Endothelial cell of umbilical vein (primary cell): ENCODE results near the gene TNS1. TPM values are rescaled to one million over a fixed set of nuclear protein-coding genes. Genes with fewer than 3 reads are reported as not detected.

ENCODE experiments used
- BruUV-seq: library from RNA; stranded (reverse); fragments of 400-500 nt; replicated peaks from 2 replicates; lab custom pipeline; 2021; lab: Mats Ljungman, UMichigan
- CTCF ChIA-PET: fragments of 300-600, 350-600 bp; sonication (Branson Sonifier 250); formaldehyde crosslinking; loops from one replicate; lab custom pipeline; 2021; ENCODE audit warnings: antibody characterized with exemption, inconsistent platforms; lab: Charles Lee
- POLR2A ChIA-PET: fragments of 300-600, 350-600 bp; sonication (Branson Sonifier 250); formaldehyde crosslinking; loops from one replicate; lab custom pipeline; 2021; ENCODE audit warnings: antibody characterized with exemption, inconsistent platforms; lab: Charles Lee
- DNase-seq: peaks from one replicate; pipeline ENCODE4 v3.0.0-alpha.2; 2011; ENCODE audit warnings: low read depth, low spot score
- FAIRE-seq: peaks from 2 replicates; lab custom pipeline; 2011; peaks lifted over from hg19 to GRCh38; lab: Jason Lieb, UNC
- H2AFZ ChIP-seq: 2 replicates; pipeline ENCODE4 v1.6.0; 2012; ENCODE audit warnings: low read depth, low read length, control low read depth, inconsistent platforms
- H3K27ac ChIP-seq: 2 replicates; pipeline ENCODE4 v1.5.1; 2011; ENCODE audit warnings: low read depth, mild to moderate bottlenecking, control low read depth, low read length, moderate library complexity; ENCODE audit not compliant: insufficient read depth
- H3K27me3 ChIP-seq, 2 experiments: 2 replicates each; pipeline versions ENCODE4 v1.6.0 to v1.6.1; 2011; ENCODE audit warnings: low read length in 2 of 2, mixed read lengths in 1 of 2; ENCODE audit not compliant: control insufficient read depth in 2 of 2, insufficient read depth in 2 of 2
- H3K36me3 ChIP-seq, 2 experiments: 2 replicates in 1 of 2; 3 replicates in 1 of 2; pipeline ENCODE4 v1.5.1; 2011; ENCODE audit warnings: low read length in 2 of 2, mild to moderate bottlenecking in 1 of 2, moderate library complexity in 1 of 2; ENCODE audit not compliant: control insufficient read depth in 2 of 2, insufficient read depth in 2 of 2; ENCODE audit errors: extremely low read depth in 1 of 2
- H3K4me1 ChIP-seq: 3 replicates; pipeline ENCODE4 v1.5.1; 2011; ENCODE audit warnings: mild to moderate bottlenecking, low read length; ENCODE audit not compliant: control insufficient read depth, insufficient read depth; ENCODE audit errors: extremely low read depth
- H3K4me2 ChIP-seq: 2 replicates; pipeline ENCODE4 v1.6.1; 2011; ENCODE audit warnings: low read length, control low read depth, mixed read lengths; ENCODE audit not compliant: insufficient read depth
- H3K4me3 ChIP-seq, 3 experiments: fragments of 200-600 bp in 1 of 3; sonication (generic), shearing (Covaris generic) in 1 of 3; replicated peaks in 1 of 3; 2 replicates each; pipeline ENCODE4 v1.5.1; 2011 to 2016; ENCODE audit warnings: control low read depth in 3 of 3, low read length in 3 of 3, mild to moderate bottlenecking in 2 of 3, inconsistent platforms in 1 of 3, low read depth in 1 of 3, moderate library complexity in 1 of 3; ENCODE audit not compliant: insufficient read depth in 1 of 3
- H3K79me2 ChIP-seq: 2 replicates; pipeline ENCODE4 v1.6.0; 2012; ENCODE audit warnings: low read length, inconsistent platforms; ENCODE audit not compliant: control insufficient read depth, insufficient read depth
- H3K9ac ChIP-seq: replicated peaks from 2 replicates; pipeline ENCODE3; 2011; ENCODE audit warnings: low read length, control low read depth; ENCODE audit not compliant: insufficient read depth; ENCODE audit errors: extremely low read depth
- H3K9me1 ChIP-seq: replicated peaks from 3 replicates; pipeline ENCODE4 v1.6.0; 2011; ENCODE audit warnings: mild to moderate bottlenecking, low read length; ENCODE audit not compliant: control insufficient read depth, insufficient read depth; ENCODE audit errors: extremely low read depth
- H3K9me3 ChIP-seq: replicated peaks from 2 replicates; pipeline ENCODE4 v1.5.1; 2012; ENCODE audit warnings: low read length, inconsistent platforms; ENCODE audit not compliant: control insufficient read depth, insufficient read depth
- H4K20me1 ChIP-seq: replicated peaks from 2 replicates; pipeline ENCODE3; 2011; ENCODE audit warnings: mild to moderate bottlenecking, low read length; ENCODE audit not compliant: control insufficient read depth, insufficient read depth; ENCODE audit errors: extremely low read depth
- EZH2 ChIP-seq: IDR thresholded peaks from 2 replicates; pipeline ENCODE4 v1.6.1; 2012; ENCODE audit warnings: borderline replicate concordance, low read depth, mild to moderate bottlenecking, moderate library complexity, low read length, inconsistent platforms; ENCODE audit not compliant: severe bottlenecking
- FOS ChIP-seq: IDR thresholded peaks from 2 replicates; pipeline ENCODE4 v1.6.1; 2011; ENCODE audit warnings: mild to moderate bottlenecking, low read length, moderate library complexity, borderline replicate concordance; ENCODE audit not compliant: insufficient read depth
- GATA2 ChIP-seq: IDR thresholded peaks from 2 replicates; pipeline ENCODE4 v1.7.0; 2011; ENCODE audit warnings: low read depth, mild to moderate bottlenecking, moderate library complexity, mixed read lengths, low read length; ENCODE audit not compliant: insufficient read length, insufficient read depth
- JUN ChIP-seq: IDR thresholded peaks from 2 replicates; pipeline ENCODE4 v1.6.1; 2011; ENCODE audit warnings: borderline replicate concordance, low read depth; ENCODE audit not compliant: insufficient read length, insufficient read depth
- MAX ChIP-seq: IDR thresholded peaks from 2 replicates; pipeline ENCODE4 v1.6.1; 2011; ENCODE audit not compliant: insufficient read depth, insufficient read length
- MYC ChIP-seq: IDR thresholded peaks from one replicate; pipeline ENCODE4 v1.6.1; 2011; ENCODE audit warnings: mild to moderate bottlenecking, low read depth, low read length
- POLR2A ChIP-seq: IDR thresholded peaks from 2 replicates; pipeline ENCODE4 v1.6.1; 2012; ENCODE audit warnings: low read depth, mild to moderate bottlenecking, control low read depth, low read length
- POLR2AphosphoS5 ChIP-seq: IDR thresholded peaks from 2 replicates; pipeline ENCODE4 v1.6.1; 2012; ENCODE audit warnings: low read depth, mild to moderate bottlenecking, control low read depth, low read length, moderate library complexity; ENCODE audit not compliant: insufficient read depth
- dilution Hi-C: fragments of 300-500 bp; cut with MboI; formaldehyde crosslinking; loops from one replicate; pipeline ENCODE4 v1.15.0; 2019; ENCODE audit warnings: low sequenced_read_pairs; ENCODE audit not compliant: extremely low pct_ligation_motif_present
- intact Hi-C: fragments of 100-400 bp; cut with micrococcal nuclease; formaldehyde crosslinking; loops from one replicate; pipeline ENCODE4 v1.10.0; 2022
- polyA plus RNA-seq, 4 experiments: library from polyadenylated mRNA; depleted of rRNA in 3 of 4; stranded (reverse) in 3 of 4; unstranded in 1 of 4; fragments of >200 nt; gene quantifications; 2 replicates each; pipeline versions ENCODE4 v1.2.1 to v1.2.3, GENCODE V29; 2011 to 2012; ENCODE audit warnings: missing spikeins in 1 of 4
- total RNA-seq: library from RNA; stranded (reverse); gene quantifications from 2 replicates; pipeline ENCODE4 v1.2.3, GENCODE V29; 2021
- TF ChIP-seq, protein P1 (sequence below), 2 donors: IDR thresholded peaks; 1 replicate in 1 of 2; 2 replicates in 1 of 2; pipeline ENCODE4 v1.5.1; 2011; ENCODE audit warnings: low read length in 2 of 2, mild to moderate bottlenecking in 2 of 2, moderate library complexity in 2 of 2, control low read depth in 1 of 2, inconsistent platforms in 1 of 2, low read depth in 1 of 2; ENCODE audit not compliant: insufficient read depth in 1 of 2; ENCODE audit errors: extremely low read depth in 1 of 2

The TNS1 gene
- total and polyA plus RNA-seq, 2 donors (not counting 3 experiments of a cell fraction or from before 2014, with no cell fraction given), result 11.0 to 52.1 TPM

GRCh38 chr2:218020281-218020680 is 17.5 kb upstream of the TNS1 start:
- no TSS peak for BruUV-seq
- H3K9ac ChIP-seq, result no peak overlapping the region
- H2AFZ ChIP-seq, result no peak overlapping the region
- peaks cover 1% of the 10 kb centered on the region for H3K4me1 ChIP-seq
- intact Hi-C loops (no loop called here), dilution Hi-C loops (no loop called here)
- no peak overlapping the region for H3K4me2 ChIP-seq
- no peaks in the 10 kb centered on the region for H3K36me3 ChIP-seq
- no peak overlapping the region for H3K27ac ChIP-seq
- no peak overlapping the region for H3K4me3 ChIP-seq
- H3K9me1 ChIP-seq, result no peaks in the 10 kb centered on the region
- H3K27me3 ChIP-seq, result no peaks in the 10 kb centered on the region
- no peaks in the 10 kb centered on the region for H4K20me1 ChIP-seq
- FAIRE-seq (no peak), DNase-seq (no peak)
- no peaks in the 10 kb centered on the region for H3K9me3 ChIP-seq
- TF ChIP-seq MAX (no peak), JUN (no peak), GATA2 (no peak), EZH2 (no peak), POLR2A (no peak), POLR2AphosphoS5 (no peak), MYC (no peak), FOS (no peak)
- TF ChIP-seq, protein P1, sequence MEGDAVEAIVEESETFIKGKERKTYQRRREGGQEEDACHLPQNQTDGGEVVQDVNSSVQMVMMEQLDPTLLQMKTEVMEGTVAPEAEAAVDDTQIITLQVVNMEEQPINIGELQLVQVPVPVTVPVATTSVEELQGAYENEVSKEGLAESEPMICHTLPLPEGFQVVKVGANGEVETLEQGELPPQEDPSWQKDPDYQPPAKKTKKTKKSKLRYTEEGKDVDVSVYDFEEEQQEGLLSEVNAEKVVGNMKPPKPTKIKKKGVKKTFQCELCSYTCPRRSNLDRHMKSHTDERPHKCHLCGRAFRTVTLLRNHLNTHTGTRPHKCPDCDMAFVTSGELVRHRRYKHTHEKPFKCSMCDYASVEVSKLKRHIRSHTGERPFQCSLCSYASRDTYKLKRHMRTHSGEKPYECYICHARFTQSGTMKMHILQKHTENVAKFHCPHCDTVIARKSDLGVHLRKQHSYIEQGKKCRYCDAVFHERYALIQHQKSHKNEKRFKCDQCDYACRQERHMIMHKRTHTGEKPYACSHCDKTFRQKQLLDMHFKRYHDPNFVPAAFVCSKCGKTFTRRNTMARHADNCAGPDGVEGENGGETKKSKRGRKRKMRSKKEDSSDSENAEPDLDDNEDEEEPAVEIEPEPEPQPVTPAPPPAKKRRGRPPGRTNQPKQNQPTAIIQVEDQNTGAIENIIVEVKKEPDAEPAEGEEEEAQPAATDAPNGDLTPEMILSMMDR (IDR thresholded peaks at IDR 0.05; ENCODE audit: extremely low read depth in 1 of 2, insufficient read depth in 1 of 2, low read depth in 1 of 2, low read length in 2 of 2), result no peak
- ChIA-PET POLR2A (no interaction called here), CTCF (interaction anchor here (1.2 kb wide), 2 partner anchors 27 to 234 kb away, joined by 4 to 7 read pairs; no protein-coding TSS in a partner anchor)
- H3K79me2 ChIP-seq, result no peaks in the 10 kb centered on the region
